Ovary (tissue), 9 donors: ENCODE data around the gene UBL4A. TPM values are rescaled to one million over a fixed set of nuclear protein-coding genes. Genes with fewer than 3 reads are reported as not detected.

Experiments
- DNase-seq, 5 donors: peaks; one replicate each; pipeline ENCODE4 v3.0.0-alpha.2; 2019 to 2020
- H3K27ac ChIP-seq, 2 donors: fragments of 200-600 bp; one replicate each; pipeline versions ENCODE4 v1.5.1 to v1.8.0; 2019 to 2022
- H3K27me3 ChIP-seq: fragments of 200-600 bp; one replicate; pipeline ENCODE4 v1.8.0; 2022
- H3K36me3 ChIP-seq: fragments of 200-600 bp; sonication (generic); one replicate; pipeline ENCODE4 v1.5.1; 2019
- H3K4me1 ChIP-seq: one replicate; pipeline ENCODE4 v1.8.1; 2013; ENCODE audit warnings: mild to moderate bottlenecking, moderate library complexity; ENCODE audit not compliant: insufficient read depth
- H3K4me3 ChIP-seq: fragments of 200-600 bp; sonication (generic); one replicate; pipeline ENCODE4 v1.5.1; 2017
- H3K9me3 ChIP-seq, 2 donors: fragments of 200-600 bp in 1 of 2; sonication (generic) in 1 of 2; one replicate each; pipeline versions ENCODE4 v1.5.1 to v1.8.1; 2013 to 2019; ENCODE audit warnings: mild to moderate bottlenecking in 1 of 2, moderate library complexity in 1 of 2
- EP300 ChIP-seq: sonication (generic); formaldehyde crosslinking; IDR thresholded peaks from one replicate; pipeline ENCODE4 v1.6.1; 2017; ENCODE audit warnings: antibody characterized with exemption
- POLR2A ChIP-seq: fragments of 450-650 bp; IDR thresholded peaks from one replicate; pipeline ENCODE4 v1.6.1; 2017; ENCODE audit warnings: antibody characterized with exemption, mild to moderate bottlenecking, moderate library complexity
- WGBS, 3 donors: extraction: QIAGEN DNeasy Blood & Tissue Kit in 1 of 3; methylation state at CpG; one replicate each; pipeline versions ENCODE4 v1.1.5 to v1.1.7; 2013 to 2017; 5-methylcytosine and 5-hydroxymethylcytosine counted together
- intact Hi-C, 4 donors: fragments of 100-400 bp; cut with DNase I; formaldehyde crosslinking; loops; one replicate each; pipeline versions ENCODE4 v1.11.0 to v1.15.1; 2022 to 2023
- polyA plus RNA-seq, 2 donors: library from polyadenylated mRNA; stranded (reverse); fragments of 200-250 nt in 1 of 2; fragments of 350-450 nt in 1 of 2; fragmentation: Illumina TruSeq in 1 of 2; extraction: RNeasy Lipid Tissue Mini Kit (QIAGEN cat#74804) in 1 of 2; gene quantifications; one replicate each; pipeline ENCODE4 v1.2.3, GENCODE V29; 2013 to 2014
- total RNA-seq, 7 donors: library from RNA; depleted of rRNA in 2 of 7; stranded (reverse); fragments of >200 nt in 2 of 7; fragmentation: NEBNext Ultra II Directional in 3 of 7; extraction: Animal tissue kit (Norgen Biotek cat#: 25700) in 3 of 7; gene quantifications; one replicate each; pipeline versions ENCODE4 v1.1.0 to v1.2.4, GENCODE V29; 2016 to 2023
- TF ChIP-seq, protein P1 (sequence below), 3 donors: fragments of 450-650 bp in 2 of 3; fragments of 200-600 bp in 1 of 3; IDR thresholded peaks; one replicate each; pipeline versions ENCODE4 v1.5.1 to v1.8.0; 2016 to 2022; ENCODE audit warnings: antibody characterized with exemption in 3 of 3, mild to moderate bottlenecking in 1 of 3
- donor health status: DM: no; HTN: no; CAD: no; lungs with moderate emphysema.
- donor health status: DM: no; HTN: no; CAD: no.
- donor health status: Bipolar disorder and iron deficiency.
- donor health status: DM: yes; HTN: yes; CAD: no.
- donor health status: DM: no; HTN: no; CAD: no.
- donor health status: DM: yes; HTN: yes; CAD: no.

UBL4A gene
- total and polyA plus RNA-seq, 9 donors = 14.6 to 35.5 (median 27.9) TPM

DNA sequence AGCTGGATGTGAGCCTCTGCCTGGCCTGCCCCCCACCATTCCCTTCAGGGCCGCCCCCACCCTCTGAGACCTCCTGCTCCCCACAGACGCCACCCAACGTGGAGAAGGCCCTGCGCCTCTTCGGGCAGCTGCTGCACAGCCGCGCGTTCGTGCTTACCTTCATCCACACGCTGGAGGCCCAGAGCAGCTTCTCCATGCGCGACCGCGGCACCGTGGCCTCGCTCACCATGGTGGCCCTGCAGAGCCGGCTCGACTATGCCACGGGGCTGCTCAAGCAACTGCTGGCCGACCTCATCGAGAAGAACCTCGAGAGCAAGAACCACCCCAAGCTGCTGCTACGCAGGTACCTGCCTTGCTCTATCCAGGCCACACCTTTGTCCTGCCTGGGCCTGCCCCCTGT lies 18.2 kb downstream of the UBL4A start:
- DNase-seq = no peak
- intact Hi-C loops = no loop called here
- Histone ChIP-seq H3K36me3 (no peaks in the 10 kb centered on the region), H3K4me1 (no peaks in the 10 kb centered on the region), H3K9me3 (no peaks in the 10 kb centered on the region), H3K27ac (no peak overlapping the region), H3K27me3 (no peaks in the 10 kb centered on the region), H3K4me3 (no peak overlapping the region)
- TF ChIP-seq, protein P1, sequence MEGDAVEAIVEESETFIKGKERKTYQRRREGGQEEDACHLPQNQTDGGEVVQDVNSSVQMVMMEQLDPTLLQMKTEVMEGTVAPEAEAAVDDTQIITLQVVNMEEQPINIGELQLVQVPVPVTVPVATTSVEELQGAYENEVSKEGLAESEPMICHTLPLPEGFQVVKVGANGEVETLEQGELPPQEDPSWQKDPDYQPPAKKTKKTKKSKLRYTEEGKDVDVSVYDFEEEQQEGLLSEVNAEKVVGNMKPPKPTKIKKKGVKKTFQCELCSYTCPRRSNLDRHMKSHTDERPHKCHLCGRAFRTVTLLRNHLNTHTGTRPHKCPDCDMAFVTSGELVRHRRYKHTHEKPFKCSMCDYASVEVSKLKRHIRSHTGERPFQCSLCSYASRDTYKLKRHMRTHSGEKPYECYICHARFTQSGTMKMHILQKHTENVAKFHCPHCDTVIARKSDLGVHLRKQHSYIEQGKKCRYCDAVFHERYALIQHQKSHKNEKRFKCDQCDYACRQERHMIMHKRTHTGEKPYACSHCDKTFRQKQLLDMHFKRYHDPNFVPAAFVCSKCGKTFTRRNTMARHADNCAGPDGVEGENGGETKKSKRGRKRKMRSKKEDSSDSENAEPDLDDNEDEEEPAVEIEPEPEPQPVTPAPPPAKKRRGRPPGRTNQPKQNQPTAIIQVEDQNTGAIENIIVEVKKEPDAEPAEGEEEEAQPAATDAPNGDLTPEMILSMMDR (IDR thresholded peaks at IDR 0.05) = no peak
- no peak for TF ChIP-seq POLR2A
- no peak for TF ChIP-seq EP300
- WGBS, 3 donors = 93 to 95% (median 93%) methylated on average over 23 of the region's 23 CpGs

DNA sequence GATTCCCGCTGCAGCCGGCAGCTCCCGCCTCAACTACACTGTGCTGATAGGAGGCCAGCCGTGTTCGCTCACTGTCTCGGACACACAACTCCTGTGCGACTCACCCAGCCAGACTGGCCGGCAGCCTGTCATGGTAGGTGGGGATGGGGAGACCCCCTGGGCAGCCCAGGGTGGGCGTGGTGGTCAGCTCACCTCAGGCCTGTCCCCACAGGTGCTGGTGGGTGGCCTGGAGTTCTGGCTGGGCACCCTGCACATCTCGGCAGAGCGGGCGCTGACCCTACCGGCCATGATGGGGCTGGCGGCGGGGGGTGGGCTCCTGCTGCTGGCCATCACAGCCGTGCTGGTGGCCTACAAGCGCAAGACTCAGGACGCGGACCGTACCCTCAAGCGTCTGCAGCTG lies 18.9 kb downstream of the UBL4A start:
- Histone ChIP-seq H3K4me3 (no peak overlapping the region), H3K36me3 (no peaks in the 10 kb centered on the region), H3K27ac (no peak overlapping the region), H3K9me3 (no peaks in the 10 kb centered on the region), H3K27me3 (no peaks in the 10 kb centered on the region), H3K4me1 (no peaks in the 10 kb centered on the region)
- TF ChIP-seq POLR2A = no peak
- TF ChIP-seq EP300 = no peak
- TF ChIP-seq, protein P1 (IDR thresholded peaks at IDR 0.05) = no peak
- no peak for DNase-seq
- intact Hi-C loops = no loop called here
- WGBS, 3 donors = 92 to 93% (median 92%) methylated on average over 13 to 21 of the region's 21 CpGs

DNA sequence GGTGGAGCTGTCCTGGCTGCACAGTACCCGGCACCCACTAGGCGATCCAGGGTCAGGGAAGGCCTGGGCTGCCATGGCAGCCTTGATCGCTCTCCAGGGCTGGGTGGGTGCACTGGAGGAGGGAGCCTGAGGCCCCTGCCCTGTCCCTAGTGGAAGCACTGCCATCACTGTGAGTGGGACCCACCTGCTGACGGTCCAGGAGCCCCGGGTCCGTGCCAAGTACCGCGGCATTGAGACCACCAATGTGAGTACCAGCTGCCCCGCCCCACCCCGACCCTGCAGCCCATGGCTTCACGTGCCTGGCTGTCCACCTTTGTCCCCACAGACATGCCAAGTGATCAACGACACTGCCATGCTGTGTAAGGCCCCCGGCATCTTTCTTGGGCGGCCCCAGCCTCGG lies 19.5 kb downstream of the UBL4A start:
- Histone ChIP-seq H3K36me3 (no peaks in the 10 kb centered on the region), H3K27ac (no peak overlapping the region), H3K27me3 (no peaks in the 10 kb centered on the region), H3K4me3 (no peak overlapping the region), H3K4me1 (no peaks in the 10 kb centered on the region), H3K9me3 (no peaks in the 10 kb centered on the region)
- 89 to 95% (median 91%) methylated on average over 14 to 15 of the region's 15 CpGs for WGBS, 3 donors
- intact Hi-C loops = no loop called here
- no peak for TF ChIP-seq EP300
- TF ChIP-seq, protein P1 (IDR thresholded peaks at IDR 0.05) = no peak
- TF ChIP-seq POLR2A = no peak
- DNase-seq = no peak

DNA sequence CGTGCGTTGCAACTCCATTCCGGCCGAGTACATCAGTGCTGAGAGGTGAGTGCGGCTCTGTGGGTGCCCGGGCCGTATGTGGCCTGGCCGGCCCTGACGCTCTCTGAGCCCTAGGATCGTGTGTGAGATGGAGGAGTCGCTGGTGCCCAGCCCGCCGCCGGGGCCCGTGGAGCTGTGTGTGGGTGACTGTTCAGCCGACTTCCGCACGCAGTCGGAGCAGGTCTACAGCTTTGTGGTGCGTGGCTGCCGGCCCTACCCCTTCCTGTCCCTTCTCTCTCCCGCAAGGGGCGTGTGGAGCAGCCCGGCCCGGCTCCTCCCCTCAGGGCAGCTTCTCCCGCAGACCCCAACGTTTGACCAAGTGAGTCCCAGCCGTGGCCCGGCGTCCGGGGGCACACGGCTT lies 20.4 kb downstream of the UBL4A start:
- no peak for DNase-seq
- H3K27me3 ChIP-seq = no peaks in the 10 kb centered on the region
- TF ChIP-seq POLR2A = no peak
- TF ChIP-seq EP300 = no peak
- TF ChIP-seq, protein P1 (IDR thresholded peaks at IDR 0.05) = no peak
- no peaks in the 10 kb centered on the region for H3K9me3 ChIP-seq
- no peaks in the 10 kb centered on the region for H3K4me1 ChIP-seq
- no peak overlapping the region for H3K4me3 ChIP-seq
- intact Hi-C loops = no loop called here
- no peak overlapping the region for H3K27ac ChIP-seq
- no peaks in the 10 kb centered on the region for H3K36me3 ChIP-seq
- 88 to 94% (median 92%) methylated on average over 30 to 32 of the region's 32 CpGs for WGBS, 3 donors

GRCh38 chrX:154465601-154466000 lies 20.8 kb downstream of the UBL4A start:
- WGBS, 3 donors = 89 to 92% (median 90%) methylated on average over 14 of the region's 14 CpGs

More at GRCh38 chrX:154465601-154466000, 20.8 kb downstream of the UBL4A start:
- H3K4me1 ChIP-seq = no peaks in the 10 kb centered on the region
- intact Hi-C loops = no loop called here
- no peak for TF ChIP-seq EP300
- TF ChIP-seq, protein P1 (IDR thresholded peaks at IDR 0.05) = no peak
- no peak for TF ChIP-seq POLR2A
- no peak for DNase-seq
- no peaks in the 10 kb centered on the region for H3K36me3 ChIP-seq
- H3K27me3 ChIP-seq = no peaks in the 10 kb centered on the region
- no peaks in the 10 kb centered on the region for H3K9me3 ChIP-seq
- no peak overlapping the region for H3K4me3 ChIP-seq
- no peak overlapping the region for H3K27ac ChIP-seq
